PC-9 (cell line): ENCODE measurements around the gene MAN1A2.

Experiments
- EZH2 ChIP-seq: fragments of 200-600 bp; sonication (generic); IDR thresholded peaks from 2 replicates; pipeline ENCODE4 v1.8.0; 2017; ENCODE audit warnings: antibody characterized with exemption, low read depth
- TF ChIP-seq, protein P1 (sequence below): fragments of 200-600 bp; sonication (generic); conservative IDR thresholded peaks from 2 replicates; pipeline ENCODE4 v1.6.1; 2017; ENCODE audit warnings: mixed run types, antibody characterized with exemption, mild to moderate bottlenecking, moderate library complexity

DNA sequence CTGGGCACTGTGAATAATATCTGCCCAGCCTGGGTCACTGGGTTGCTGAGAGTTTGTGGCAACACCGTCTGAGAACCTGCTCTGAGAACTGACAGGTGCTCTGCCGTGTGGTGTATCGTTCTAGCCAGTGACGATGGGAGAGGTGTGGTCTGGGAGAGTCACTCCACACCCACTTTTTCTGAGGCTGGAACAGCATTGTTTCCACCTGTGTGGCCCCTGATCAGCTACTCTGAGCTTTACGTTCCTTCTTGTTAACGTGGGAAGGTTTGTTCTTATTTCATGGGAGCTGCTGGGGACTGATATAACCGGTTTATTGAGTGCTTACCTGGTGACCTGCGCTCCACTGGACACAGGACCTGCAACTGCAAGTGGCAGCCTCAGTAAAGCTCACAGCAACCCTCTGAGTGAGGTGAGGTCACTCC, 203.8 kb downstream of the MAN1A2 start:
- TF ChIP-seq, protein P1, sequence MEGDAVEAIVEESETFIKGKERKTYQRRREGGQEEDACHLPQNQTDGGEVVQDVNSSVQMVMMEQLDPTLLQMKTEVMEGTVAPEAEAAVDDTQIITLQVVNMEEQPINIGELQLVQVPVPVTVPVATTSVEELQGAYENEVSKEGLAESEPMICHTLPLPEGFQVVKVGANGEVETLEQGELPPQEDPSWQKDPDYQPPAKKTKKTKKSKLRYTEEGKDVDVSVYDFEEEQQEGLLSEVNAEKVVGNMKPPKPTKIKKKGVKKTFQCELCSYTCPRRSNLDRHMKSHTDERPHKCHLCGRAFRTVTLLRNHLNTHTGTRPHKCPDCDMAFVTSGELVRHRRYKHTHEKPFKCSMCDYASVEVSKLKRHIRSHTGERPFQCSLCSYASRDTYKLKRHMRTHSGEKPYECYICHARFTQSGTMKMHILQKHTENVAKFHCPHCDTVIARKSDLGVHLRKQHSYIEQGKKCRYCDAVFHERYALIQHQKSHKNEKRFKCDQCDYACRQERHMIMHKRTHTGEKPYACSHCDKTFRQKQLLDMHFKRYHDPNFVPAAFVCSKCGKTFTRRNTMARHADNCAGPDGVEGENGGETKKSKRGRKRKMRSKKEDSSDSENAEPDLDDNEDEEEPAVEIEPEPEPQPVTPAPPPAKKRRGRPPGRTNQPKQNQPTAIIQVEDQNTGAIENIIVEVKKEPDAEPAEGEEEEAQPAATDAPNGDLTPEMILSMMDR, result no peak
- TF ChIP-seq EZH2, result no peak
